HEK293 (cell line): ENCODE measurements around the gene CEND1.

ENCODE experiments used
- EGR2 ChIP-seq: fragments of 450-650 bp; formaldehyde crosslinking; IDR thresholded peaks from 2 replicates; pipeline ENCODE4 v1.5.1; 2016; ENCODE audit warnings: low read depth, missing biosample characterization, missing genetic modification characterization
- KLF1 ChIP-seq: fragments of 450-650 bp; formaldehyde crosslinking; IDR thresholded peaks from 2 replicates; pipeline ENCODE4 v1.5.1; 2016; ENCODE audit warnings: missing biosample characterization, missing genetic modification characterization
- KLF8 ChIP-seq: fragments of 450-650 bp; formaldehyde crosslinking; IDR thresholded peaks from 2 replicates; pipeline ENCODE4 v1.5.1; 2016; ENCODE audit warnings: missing biosample characterization, missing genetic modification characterization
- SCRT1 ChIP-seq: fragments of 450-650 bp; formaldehyde crosslinking; IDR thresholded peaks from 2 replicates; pipeline ENCODE4 v1.5.1; 2016; ENCODE audit warnings: missing biosample characterization, missing genetic modification characterization, borderline replicate concordance
- ZNF19 ChIP-seq: fragments of 450-650 bp; formaldehyde crosslinking; IDR thresholded peaks from 2 replicates; pipeline ENCODE4; 2016; ENCODE audit warnings: missing biosample characterization, missing genetic modification characterization, low read depth
- ZNF214 ChIP-seq: fragments of 450-650 bp; formaldehyde crosslinking; IDR thresholded peaks from 2 replicates; pipeline ENCODE4 v1.5.1; 2017; ENCODE audit warnings: missing biosample characterization, mild to moderate bottlenecking, missing genetic modification characterization, borderline replicate concordance
- ZNF341 ChIP-seq: fragments of 450-650 bp; formaldehyde crosslinking; IDR thresholded peaks from 2 replicates; pipeline ENCODE4; 2016; ENCODE audit warnings: low read depth, missing biosample characterization, missing genetic modification characterization
- ZNF350 ChIP-seq: fragments of 450-650 bp; formaldehyde crosslinking; IDR thresholded peaks from 2 replicates; pipeline ENCODE4 v1.5.0; 2017; ENCODE audit warnings: missing biosample characterization, mild to moderate bottlenecking, missing genetic modification characterization
- ZNF529 ChIP-seq: fragments of 450-650 bp; formaldehyde crosslinking; IDR thresholded peaks from 2 replicates; pipeline ENCODE4 v1.5.1; 2017; ENCODE audit warnings: missing genetic modification characterization, missing biosample characterization; ENCODE audit not compliant: insufficient replicate concordance
- ZNF548 ChIP-seq: fragments of 450-650 bp; formaldehyde crosslinking; IDR thresholded peaks from 2 replicates; pipeline ENCODE4 v1.5.1; 2016; ENCODE audit warnings: missing biosample characterization, missing genetic modification characterization
- ZNF561 ChIP-seq: fragments of 450-650 bp; IDR thresholded peaks from 2 replicates; pipeline ENCODE4 v1.5.1; 2018; ENCODE audit warnings: missing biosample characterization, missing genetic modification characterization, borderline replicate concordance
- ZNF624 ChIP-seq: fragments of 450-650 bp; formaldehyde crosslinking; IDR thresholded peaks from 2 replicates; pipeline ENCODE4 v1.5.1; 2017; ENCODE audit warnings: missing biosample characterization, missing genetic modification characterization
- ZNF626 ChIP-seq: fragments of 450-650 bp; sonication (Bioruptor Pico); formaldehyde crosslinking; IDR thresholded peaks from 2 replicates; pipeline ENCODE4 v1.5.1; 2018; ENCODE audit warnings: missing biosample characterization, missing genetic modification characterization, inconsistent platforms
- ZNF792 ChIP-seq: fragments of 450-650 bp; formaldehyde crosslinking; IDR thresholded peaks from 2 replicates; pipeline ENCODE4 v1.5.1; 2016; ENCODE audit warnings: missing biosample characterization, missing genetic modification characterization
- TF ChIP-seq, protein P1 (sequence below): fragments of 450-650 bp; formaldehyde crosslinking; IDR thresholded peaks from 2 replicates; pipeline ENCODE4 v1.5.1; 2016; ENCODE audit warnings: missing biosample characterization, missing genetic modification characterization
- TF ChIP-seq, protein P2 (sequence below): fragments of 450-650 bp; formaldehyde crosslinking; IDR thresholded peaks from 2 replicates; pipeline ENCODE4 v1.5.1; 2016; ENCODE audit warnings: missing biosample characterization, missing genetic modification characterization
- TF ChIP-seq, protein P3 (sequence below): fragments of 450-650 bp; formaldehyde crosslinking; IDR thresholded peaks from 2 replicates; pipeline ENCODE4 v1.5.1; 2016; ENCODE audit warnings: missing biosample characterization, missing genetic modification characterization
- TF ChIP-seq, protein P4 (sequence below): fragments of 450-650 bp; formaldehyde crosslinking; IDR thresholded peaks from 2 replicates; pipeline ENCODE4 v1.5.1; 2016; ENCODE audit warnings: missing biosample characterization, missing genetic modification characterization
- TF ChIP-seq, protein P5 (sequence below): fragments of 450-650 bp; formaldehyde crosslinking; IDR thresholded peaks from 2 replicates; pipeline ENCODE4 v1.5.1; 2017; ENCODE audit warnings: missing biosample characterization, missing genetic modification characterization
- TF ChIP-seq, protein P6 (sequence below): fragments of 450-650 bp; formaldehyde crosslinking; IDR thresholded peaks from 2 replicates; pipeline ENCODE4 v1.5.0; 2017; ENCODE audit warnings: missing biosample characterization, missing genetic modification characterization, borderline replicate concordance

The CEND1 gene

DNA sequence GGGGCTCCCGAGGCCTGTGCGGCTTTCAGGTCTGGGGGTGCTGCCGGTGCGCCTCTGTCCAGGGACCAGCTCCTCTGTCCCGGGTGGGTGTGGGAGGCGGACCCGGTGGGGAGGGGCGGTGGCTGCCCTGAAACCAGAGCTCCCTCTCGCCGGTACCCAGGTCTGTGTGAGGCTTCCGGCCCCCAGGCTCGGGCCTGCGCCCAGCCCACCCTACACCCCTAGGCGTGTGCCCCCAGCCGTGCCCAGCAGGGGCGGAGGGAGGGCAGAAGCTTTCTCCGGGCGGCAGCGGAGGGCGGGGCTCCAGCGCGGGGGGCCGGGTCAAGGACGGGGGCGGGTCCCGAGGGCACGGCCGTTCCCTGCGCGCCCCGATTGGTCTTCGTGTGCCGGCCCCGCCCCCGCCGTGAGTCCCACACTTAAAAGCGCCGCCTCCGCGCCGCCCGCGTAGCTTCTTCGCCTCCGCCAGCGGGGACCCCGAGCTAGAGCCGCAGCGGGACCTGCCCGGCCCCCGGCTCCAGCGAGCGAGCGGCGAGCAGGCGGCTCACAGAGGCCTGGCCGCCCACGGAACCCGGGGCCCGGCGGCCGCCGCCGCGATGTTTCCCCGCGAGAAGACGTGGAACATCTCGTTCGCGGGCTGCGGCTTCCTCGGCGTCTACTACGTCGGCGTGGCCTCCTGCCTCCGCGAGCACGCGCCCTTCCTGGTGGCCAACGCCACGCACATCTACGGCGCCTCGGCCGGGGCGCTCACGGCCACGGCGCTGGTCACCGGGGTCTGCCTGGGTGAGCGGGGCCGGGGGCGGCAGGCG is 29.4 kb upstream of the CEND1 start (continued):
- TF ChIP-seq, protein P1, sequence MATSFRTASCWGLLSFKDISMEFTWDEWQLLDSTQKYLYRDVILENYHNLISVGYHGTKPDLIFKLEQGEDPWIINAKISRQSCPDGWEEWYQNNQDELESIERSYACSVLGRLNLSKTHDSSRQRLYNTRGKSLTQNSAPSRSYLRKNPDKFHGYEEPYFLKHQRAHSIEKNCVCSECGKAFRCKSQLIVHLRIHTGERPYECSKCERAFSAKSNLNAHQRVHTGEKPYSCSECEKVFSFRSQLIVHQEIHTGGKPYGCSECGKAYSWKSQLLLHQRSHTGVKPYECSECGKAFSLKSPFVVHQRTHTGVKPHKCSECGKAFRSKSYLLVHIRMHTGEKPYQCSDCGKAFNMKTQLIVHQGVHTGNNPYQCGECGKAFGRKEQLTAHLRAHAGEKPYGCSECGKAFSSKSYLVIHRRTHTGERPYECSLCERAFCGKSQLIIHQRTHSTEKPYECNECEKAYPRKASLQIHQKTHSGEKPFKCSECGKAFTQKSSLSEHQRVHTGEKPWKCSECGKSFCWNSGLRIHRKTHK (tag by site-specific recombination): no peak
- peak; percentile 55; the same call in 1 of the 2 replicates for TF ChIP-seq KLF8
- peak; percentile 41; the same call in 1 of the 2 replicates for TF ChIP-seq ZNF561 (tag by site-specific recombination)
- TF ChIP-seq SCRT1 (tag by site-specific recombination): no peak
- no peak for TF ChIP-seq ZNF792 (tag by site-specific recombination)
- TF ChIP-seq, protein P2, sequence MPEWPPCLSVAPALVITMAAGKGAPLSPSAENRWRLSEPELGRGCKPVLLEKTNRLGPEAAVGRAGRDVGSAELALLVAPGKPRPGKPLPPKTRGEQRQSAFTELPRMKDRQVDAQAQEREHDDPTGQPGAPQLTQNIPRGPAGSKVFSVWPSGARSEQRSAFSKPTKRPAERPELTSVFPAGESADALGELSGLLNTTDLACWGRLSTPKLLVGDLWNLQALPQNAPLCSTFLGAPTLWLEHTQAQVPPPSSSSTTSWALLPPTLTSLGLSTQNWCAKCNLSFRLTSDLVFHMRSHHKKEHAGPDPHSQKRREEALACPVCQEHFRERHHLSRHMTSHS (tag by site-specific recombination): no peak
- TF ChIP-seq, protein P3, sequence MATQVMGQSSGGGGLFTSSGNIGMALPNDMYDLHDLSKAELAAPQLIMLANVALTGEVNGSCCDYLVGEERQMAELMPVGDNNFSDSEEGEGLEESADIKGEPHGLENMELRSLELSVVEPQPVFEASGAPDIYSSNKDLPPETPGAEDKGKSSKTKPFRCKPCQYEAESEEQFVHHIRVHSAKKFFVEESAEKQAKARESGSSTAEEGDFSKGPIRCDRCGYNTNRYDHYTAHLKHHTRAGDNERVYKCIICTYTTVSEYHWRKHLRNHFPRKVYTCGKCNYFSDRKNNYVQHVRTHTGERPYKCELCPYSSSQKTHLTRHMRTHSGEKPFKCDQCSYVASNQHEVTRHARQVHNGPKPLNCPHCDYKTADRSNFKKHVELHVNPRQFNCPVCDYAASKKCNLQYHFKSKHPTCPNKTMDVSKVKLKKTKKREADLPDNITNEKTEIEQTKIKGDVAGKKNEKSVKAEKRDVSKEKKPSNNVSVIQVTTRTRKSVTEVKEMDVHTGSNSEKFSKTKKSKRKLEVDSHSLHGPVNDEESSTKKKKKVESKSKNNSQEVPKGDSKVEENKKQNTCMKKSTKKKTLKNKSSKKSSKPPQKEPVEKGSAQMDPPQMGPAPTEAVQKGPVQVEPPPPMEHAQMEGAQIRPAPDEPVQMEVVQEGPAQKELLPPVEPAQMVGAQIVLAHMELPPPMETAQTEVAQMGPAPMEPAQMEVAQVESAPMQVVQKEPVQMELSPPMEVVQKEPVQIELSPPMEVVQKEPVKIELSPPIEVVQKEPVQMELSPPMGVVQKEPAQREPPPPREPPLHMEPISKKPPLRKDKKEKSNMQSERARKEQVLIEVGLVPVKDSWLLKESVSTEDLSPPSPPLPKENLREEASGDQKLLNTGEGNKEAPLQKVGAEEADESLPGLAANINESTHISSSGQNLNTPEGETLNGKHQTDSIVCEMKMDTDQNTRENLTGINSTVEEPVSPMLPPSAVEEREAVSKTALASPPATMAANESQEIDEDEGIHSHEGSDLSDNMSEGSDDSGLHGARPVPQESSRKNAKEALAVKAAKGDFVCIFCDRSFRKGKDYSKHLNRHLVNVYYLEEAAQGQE (tag by site-specific recombination): 0 out of 2 replicates have a peak, but pooled peaks have one; percentile 16
- no peak for TF ChIP-seq ZNF548
- no peak for TF ChIP-seq ZNF350 (tag by site-specific recombination)
- TF ChIP-seq ZNF529 (tag by site-specific recombination): no peak
- TF ChIP-seq ZNF624 (tag by site-specific recombination): no peak
- TF ChIP-seq, protein P4, sequence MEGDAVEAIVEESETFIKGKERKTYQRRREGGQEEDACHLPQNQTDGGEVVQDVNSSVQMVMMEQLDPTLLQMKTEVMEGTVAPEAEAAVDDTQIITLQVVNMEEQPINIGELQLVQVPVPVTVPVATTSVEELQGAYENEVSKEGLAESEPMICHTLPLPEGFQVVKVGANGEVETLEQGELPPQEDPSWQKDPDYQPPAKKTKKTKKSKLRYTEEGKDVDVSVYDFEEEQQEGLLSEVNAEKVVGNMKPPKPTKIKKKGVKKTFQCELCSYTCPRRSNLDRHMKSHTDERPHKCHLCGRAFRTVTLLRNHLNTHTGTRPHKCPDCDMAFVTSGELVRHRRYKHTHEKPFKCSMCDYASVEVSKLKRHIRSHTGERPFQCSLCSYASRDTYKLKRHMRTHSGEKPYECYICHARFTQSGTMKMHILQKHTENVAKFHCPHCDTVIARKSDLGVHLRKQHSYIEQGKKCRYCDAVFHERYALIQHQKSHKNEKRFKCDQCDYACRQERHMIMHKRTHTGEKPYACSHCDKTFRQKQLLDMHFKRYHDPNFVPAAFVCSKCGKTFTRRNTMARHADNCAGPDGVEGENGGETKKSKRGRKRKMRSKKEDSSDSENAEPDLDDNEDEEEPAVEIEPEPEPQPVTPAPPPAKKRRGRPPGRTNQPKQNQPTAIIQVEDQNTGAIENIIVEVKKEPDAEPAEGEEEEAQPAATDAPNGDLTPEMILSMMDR: no peak
- TF ChIP-seq ZNF341 (tag by site-specific recombination): no peak
- TF ChIP-seq, protein P5, sequence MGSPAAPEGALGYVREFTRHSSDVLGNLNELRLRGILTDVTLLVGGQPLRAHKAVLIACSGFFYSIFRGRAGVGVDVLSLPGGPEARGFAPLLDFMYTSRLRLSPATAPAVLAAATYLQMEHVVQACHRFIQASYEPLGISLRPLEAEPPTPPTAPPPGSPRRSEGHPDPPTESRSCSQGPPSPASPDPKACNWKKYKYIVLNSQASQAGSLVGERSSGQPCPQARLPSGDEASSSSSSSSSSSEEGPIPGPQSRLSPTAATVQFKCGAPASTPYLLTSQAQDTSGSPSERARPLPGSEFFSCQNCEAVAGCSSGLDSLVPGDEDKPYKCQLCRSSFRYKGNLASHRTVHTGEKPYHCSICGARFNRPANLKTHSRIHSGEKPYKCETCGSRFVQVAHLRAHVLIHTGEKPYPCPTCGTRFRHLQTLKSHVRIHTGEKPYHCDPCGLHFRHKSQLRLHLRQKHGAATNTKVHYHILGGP: no peak
- peak; percentile 49 for TF ChIP-seq EGR2
- TF ChIP-seq, protein P6, sequence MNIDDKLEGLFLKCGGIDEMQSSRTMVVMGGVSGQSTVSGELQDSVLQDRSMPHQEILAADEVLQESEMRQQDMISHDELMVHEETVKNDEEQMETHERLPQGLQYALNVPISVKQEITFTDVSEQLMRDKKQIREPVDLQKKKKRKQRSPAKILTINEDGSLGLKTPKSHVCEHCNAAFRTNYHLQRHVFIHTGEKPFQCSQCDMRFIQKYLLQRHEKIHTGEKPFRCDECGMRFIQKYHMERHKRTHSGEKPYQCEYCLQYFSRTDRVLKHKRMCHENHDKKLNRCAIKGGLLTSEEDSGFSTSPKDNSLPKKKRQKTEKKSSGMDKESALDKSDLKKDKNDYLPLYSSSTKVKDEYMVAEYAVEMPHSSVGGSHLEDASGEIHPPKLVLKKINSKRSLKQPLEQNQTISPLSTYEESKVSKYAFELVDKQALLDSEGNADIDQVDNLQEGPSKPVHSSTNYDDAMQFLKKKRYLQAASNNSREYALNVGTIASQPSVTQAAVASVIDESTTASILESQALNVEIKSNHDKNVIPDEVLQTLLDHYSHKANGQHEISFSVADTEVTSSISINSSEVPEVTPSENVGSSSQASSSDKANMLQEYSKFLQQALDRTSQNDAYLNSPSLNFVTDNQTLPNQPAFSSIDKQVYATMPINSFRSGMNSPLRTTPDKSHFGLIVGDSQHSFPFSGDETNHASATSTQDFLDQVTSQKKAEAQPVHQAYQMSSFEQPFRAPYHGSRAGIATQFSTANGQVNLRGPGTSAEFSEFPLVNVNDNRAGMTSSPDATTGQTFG (tag by site-specific recombination): no peak
- TF ChIP-seq ZNF19 (tag by site-specific recombination): no peak
- peak; percentile 78 for TF ChIP-seq KLF1 (tag by site-specific recombination)
- no peak for TF ChIP-seq ZNF626
- TF ChIP-seq ZNF214 (tag by site-specific recombination): no peak
